Iris pigment epithelial cell (primary cell): ENCODE measurements around the gene GRK5.

Experiments
- DNase-seq: peaks from one replicate; pipeline ENCODE4 v3.0.0-alpha.2; 2011; ENCODE audit warnings: low read depth

GRK5 gene

DNA sequence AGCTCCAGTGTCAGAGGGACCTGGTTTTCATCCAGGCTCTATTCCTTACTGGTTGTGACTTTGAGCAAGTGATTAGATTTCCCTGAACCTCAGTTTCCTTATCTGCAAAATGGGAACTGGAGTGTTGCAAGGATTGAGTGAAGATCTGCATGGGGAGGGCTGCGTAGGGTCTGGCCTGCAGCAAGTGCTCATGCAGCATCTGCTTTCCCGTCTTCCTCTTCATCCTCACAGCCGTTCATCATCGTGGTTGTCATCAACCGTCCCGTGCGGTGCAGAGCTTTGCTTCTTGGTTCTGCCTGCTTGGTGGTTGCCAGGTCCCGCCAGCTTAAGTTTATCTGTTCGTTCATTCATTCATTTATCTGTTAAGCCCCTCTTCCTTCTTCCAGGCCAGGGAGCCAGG is 135.0 kb downstream of the GRK5 start:
- DNase-seq: no peak

DNA sequence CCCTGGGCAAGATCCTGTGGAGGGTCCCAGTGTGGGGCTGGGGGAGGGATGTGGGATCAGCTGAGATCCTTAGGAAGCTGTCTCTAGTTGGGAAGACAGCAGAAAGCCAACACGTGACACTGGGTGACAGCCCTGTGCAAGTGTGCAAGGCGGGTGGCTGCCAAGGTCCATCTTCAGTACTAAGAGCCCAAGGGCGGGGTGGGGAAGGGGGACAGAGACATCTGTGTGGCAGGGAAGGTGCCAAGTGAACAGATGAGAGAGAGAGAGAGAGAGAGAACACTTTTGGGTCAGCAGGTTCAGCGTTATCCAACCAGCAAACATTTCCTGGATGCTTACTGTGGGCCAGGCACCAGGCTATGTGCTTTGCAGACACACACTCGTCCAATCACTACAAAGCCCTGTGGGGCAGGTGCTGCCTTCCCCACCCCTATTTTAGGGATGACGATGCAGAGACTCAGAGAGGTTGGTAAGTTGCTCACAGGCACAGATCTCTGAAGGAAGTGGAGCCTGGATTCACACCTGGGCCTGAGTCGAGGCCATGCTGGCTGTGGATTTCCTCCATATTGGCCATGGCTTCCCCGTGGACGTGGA is 135.7 kb downstream of the GRK5 start:
- DNase-seq: no peak

DNA sequence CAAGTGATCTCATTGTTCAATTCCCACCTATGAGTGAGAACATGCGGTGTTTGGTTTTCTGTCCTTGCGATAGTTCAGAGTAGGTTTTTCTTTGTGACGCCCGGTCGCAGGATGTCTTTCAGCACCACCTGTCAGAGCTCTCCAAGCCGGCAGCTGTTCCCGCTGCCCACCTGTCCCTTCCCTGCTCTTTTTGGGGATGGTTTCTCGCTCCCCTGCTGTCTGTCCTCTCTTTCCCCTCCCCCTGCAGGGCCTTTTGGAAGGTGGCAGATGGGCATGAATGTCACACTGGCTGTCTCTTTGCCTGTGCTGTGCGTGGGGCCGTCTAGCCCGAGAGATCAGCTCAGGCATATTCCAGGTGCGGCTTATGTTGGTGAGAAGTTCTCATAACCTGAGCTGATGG is 137.0 kb downstream of the GRK5 start:
- DNase-seq: no peak

DNA sequence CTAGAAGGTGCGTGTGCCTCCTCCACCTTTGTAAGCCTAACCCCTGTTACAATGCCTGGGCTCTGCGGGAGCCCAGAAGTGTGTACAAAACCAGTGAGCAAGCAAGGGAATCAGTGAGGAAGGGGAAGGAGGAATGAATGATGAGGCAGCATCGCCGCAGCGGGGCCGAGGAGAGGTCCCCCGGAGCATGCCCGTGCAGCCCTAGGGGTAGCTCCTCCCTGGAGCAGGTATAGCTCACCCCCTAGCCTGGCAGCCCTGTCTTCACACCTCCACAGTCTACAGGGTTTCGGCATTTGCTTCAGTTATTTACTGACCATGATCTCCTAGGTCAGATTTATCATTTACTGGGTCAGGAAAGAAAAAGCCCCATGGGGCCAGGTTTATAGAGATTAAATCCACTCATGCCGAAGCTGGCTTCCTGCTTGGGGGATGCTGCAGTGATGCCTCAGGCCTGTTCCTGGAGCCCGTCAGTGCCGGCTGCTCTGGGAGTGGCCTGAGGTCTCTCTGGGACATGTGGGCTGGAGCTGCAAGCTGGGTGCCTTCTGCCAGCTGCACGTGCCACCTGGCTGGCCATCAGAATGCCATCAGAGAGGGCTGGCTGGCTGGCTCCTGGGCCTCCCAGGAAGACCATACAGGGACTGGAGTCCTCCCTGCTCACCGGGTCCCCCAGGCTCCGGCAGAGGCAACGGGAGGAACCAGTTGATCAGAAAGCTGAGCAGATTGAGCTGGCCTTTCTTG is 138.9 kb downstream of the GRK5 start:
- DNase-seq: no peak

DNA sequence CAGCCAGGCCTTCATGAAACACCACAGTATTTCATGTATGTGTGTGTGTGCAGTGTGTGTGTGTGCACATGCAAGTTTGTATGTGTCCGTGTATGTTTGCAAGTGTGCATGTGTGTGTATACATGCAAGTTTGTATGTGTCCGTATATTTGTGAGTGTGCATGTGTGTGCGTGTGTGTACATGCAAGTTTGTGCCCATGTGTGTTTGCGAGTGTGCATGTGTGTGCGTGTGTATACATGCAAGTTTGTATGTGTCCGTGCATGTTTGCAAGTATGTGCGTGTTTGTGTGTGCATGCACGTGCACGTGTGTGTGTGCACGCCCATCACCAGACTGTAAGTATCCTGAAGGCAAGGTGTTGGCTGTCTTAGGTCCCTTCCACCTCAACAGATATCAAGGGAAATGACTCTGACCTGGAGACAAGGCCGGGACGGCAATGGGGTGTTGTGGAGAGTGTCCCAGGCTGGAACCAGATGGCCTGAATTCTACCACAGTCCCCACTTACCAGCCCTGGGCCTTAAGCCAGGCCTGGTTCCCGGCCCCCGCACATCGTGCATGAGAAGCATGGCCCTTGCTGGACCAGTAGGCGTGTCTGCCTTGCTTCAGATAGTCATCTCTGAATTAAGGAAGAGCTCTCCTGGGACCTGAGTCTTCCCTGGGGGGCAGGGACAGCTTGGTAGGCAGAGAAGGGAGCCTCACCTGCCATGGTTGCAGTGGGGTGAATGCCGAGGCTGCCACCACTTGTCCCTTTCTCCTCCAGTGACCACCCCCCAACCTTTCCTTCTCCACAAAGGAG is 140.0 kb downstream of the GRK5 start:
- DNase-seq: no peak

DNA sequence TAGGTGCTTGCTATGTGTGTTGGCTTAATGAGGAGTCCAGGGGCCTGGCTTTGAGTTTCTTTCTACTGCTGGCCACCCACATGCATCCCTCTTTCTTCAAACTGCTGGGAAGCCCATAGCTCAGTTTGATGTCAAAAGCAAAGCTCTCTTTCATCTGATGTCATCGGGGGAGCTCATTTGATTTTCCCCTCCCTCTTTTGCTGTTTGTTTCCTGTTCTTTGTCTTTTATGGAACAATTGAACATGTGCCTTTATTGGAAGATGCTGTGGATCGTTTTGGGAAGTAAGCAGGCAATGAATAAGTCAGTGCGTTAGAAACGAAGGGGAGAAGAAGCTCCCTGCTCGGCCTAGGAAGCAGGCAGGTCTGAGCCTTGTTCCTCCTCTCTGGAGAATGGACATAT is 140.7 kb downstream of the GRK5 start:
- no peak for DNase-seq

DNA sequence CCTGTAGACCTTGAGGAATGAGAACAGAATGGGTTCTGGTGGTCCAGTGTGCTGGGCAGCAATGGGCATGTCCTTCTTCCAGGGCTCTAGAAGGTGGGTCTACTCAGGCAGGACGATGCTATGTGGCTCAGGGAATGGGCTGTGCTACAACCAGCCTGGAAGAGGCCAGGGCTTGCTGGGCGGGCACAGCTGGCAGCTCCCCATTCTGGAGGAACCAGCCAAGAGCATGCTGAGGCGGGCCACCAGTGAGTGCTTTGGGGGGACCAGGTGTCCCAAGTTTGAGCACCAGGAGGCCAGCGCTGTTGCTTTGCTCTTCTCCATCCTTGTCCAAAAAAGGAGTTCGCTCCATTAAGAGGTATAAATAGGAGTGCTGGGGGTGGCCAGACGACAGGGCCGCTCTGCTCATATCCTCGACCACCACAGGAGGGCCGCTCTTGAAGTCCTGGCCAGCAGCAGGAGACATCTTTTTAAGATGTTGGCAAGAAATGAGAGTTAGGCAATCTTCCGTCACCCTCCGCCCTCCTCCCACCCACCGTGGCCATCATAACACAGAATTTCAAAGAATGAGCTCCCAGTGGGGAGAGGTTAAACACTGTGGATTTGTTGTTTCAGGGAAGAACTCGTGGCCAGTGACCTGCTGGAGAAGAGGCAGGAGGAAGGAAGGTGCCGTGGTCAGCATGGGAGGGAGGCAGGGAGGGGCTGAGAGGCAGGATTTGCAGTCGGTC is 141.3 kb downstream of the GRK5 start:
- DNase-seq: peak; percentile 80

DNA sequence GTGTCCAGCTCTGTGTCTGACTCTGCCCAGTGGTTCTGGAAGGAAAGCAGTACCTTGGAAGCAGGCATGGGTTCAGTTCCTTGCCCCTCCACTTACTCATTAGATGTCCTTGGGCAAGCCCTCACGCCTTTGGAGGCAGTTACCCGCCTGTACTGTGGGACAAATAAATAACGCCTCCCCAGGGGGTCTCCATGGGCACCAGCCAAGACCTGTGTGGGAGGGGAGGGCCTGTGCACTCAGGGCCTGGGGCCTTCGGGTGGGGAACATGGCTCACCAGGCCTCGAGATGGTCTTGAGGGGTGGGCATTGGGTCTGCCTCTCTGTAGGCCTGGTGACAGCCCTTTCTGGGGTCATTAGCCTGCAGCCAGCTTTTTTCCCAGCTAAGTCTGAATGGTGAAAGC is 142.0 kb downstream of the GRK5 start:
- no peak for DNase-seq

DNA sequence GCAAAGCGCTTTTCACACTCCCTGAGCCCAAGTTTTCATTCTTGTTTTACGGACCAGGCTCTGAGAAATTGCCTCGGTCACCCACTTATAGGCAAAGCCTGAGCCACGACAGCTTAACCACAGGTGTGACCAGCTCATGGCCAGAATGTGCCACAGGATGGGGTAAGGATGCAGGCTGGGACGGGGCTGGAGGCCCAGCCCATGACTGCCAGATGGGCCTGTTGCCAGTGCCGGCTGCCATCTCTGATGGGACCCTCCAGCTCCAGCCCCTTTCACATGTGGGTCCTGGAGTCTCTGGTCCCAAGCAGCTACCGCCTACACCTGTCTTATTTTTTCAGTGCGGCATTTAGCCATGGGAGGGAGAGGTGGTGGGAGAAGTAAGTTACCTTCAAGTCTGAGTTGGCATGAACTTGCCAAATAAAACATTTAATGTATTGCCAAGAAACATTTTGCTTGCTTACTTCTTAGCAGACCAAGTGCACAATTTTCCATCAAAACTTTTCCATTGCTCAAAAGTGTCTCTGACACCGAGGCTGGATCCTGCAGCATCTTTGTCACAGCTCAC is 142.6 kb downstream of the GRK5 start:
- DNase-seq: no peak

DNA sequence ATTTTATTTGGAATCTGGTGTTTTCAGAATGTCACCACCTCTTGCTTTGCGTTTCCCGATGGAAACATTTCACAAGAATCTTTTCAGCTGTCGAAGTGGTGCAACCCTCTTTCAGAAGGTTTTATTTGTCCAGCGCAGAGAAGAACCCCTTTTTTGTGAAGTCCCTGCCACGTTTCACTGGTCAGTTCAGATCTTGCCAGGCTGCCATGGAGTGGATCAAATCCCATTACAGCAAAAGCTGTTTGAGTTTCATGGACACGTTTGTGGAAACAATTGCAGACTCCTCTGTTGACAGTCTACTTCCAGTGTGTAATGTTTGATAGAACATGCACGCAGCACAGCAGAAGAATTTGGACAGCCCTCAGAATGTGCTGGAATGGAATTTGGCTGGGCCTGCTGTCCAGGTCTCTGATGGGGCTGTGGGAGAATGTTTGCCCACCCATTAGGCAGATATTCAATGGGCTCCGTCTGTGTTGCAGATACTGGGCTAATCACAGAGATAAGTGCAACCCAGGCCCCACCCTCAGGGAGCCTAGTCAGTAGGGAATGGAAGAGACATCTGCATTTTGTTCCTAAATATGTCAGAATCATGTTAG is 143.2 kb downstream of the GRK5 start:
- DNase-seq: peak; percentile 42

DNA sequence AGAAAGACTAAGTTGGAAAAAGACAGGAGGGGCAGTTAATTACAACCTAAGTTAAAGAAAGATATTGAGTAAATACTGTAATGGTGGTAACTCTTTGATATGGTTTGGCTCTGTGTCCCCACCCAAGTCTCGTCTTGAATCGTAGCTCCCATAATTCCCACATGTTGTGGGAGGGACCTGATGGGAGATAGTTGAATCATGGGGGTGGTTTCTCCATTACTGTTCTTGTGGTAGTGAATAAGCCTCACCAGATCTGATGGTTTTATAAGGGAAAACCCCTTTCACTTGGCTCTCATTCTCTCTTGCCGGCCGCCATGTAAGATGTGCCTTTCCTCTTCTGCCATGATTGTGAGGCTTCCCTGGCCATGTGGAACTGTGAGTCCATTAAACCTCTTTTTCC is 143.8 kb downstream of the GRK5 start:
- no peak for DNase-seq

DNA sequence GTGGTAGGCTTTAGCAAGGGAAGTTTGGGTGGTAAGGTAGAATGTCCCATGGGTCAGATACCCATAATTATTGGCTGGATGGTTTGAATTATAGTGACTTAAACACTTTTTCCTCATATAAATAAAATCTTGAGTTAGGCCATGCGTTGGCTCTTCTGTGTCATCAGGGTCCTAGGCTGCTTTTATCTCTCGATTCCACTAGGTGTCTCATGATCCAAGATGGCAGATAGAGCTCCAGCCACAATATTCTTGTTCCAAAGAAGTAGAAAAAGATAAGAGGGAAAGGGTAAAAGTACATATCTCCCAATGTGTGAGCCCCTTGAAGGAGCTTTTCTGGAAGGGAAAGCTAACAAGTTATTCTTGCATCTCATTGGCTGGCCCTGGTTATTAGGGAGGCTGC is 144.7 kb downstream of the GRK5 start:
- DNase-seq: no peak

DNA sequence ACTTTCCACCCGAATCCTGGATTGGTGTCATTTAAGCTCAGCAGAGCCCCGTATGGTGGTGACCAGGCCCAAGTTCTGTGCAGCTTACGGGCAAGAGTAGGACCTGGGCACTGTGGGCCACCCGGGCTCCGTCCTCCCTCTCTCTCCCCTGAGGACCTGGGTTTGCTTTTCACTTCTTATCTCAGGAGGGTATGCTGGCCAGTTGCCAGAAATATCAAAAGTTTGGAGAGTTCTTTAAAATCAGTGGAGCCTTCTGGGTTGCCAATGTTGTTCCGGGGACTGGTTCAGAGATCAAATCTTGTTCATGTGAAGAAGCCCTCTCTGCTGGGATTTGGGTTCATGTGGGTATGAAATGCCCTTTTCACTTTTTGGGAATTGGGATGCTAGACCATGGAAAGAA is 145.4 kb downstream of the GRK5 start:
- no peak for DNase-seq

DNA sequence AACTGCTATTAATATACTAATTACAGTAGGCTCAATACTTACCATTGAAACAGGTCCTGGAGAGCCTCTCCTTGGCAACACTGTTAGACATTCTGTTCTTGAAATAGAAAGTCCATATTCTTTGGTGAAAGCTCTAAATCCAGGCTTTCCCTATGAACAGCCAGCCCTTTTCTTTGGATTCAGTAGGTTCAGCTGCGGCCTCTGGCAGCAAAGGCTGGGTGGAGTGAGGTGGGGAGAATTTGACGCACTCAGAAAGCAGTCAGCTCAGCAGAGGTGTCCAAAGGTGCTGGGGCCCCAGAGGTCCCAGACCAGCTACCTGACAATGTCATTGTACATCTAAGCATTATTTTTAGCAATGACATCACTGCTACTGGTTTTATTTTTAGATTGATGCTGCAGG is 146.1 kb downstream of the GRK5 start:
- no peak for DNase-seq

DNA sequence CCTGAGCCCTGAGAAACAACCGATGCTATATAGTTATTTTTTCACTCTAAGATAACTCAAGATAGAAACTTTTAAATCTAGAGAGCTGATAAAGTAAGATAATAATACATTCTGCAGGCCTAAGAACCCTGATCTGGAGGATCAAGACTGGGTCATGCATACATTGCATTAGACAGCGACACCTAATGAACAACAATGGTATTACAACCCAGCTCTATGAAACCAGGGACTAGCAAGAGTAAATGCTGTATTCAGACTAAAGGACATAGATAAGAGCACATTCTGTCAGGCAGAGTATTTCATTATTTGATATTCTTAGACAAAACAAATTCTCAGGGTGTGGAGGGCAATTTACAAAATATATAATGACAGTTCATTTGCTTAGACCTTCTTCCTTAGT is 148.6 kb downstream of the GRK5 start:
- no peak for DNase-seq

DNA sequence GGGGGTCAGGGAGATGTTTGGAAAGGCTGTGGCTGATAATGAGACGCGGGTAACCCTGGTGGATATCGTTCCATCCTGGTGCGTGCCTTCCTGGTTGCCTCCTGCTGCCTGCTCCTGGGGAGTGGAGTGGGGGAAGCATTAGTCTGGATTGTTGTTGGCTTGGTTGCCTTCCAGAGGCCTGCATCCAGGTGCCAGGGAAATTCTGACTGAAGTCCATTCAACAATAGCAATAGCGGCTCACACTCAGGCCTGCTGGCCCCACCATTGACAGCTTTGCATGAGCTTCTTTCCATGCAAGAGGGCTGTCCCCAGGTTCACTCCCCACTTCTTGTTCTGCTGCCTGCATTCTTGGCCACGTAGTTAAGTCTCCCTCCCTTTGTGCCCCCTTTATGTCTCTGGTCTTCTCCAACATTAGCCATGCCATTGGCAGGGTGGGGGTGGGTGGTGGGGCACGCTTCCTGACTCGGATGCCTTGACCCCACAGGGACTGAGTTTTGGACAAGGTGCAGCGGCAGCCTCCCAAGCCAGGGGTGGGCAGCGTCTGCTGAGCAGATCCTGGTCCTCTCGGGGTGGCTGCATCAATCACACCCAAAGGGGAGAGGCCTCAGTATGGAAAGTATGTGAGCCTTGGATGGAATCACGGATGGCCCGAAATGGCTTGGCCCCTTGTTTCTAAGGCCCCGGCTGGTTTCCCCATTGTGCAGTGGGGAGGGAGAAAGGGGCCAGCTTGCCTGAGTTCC is 150.2 kb downstream of the GRK5 start:
- no peak for DNase-seq

DNA sequence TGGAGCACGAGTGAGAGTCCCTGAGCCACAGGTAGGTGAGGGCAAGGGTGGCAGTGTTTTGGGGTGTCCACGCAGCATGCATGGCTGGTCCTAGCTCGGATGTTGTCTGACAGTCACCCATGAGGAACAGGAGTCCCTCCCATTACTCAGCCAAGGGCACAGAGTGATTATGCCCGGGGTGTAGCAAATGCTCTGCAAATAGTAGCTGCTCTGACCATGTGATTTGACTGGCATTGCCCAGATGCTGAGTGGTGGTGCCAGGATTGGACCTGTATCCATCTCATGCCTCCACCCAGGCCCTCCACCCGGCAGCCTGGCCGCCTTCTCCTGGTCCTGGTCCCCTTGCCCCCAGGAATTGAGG is 150.8 kb downstream of the GRK5 start:
- no peak for DNase-seq

DNA sequence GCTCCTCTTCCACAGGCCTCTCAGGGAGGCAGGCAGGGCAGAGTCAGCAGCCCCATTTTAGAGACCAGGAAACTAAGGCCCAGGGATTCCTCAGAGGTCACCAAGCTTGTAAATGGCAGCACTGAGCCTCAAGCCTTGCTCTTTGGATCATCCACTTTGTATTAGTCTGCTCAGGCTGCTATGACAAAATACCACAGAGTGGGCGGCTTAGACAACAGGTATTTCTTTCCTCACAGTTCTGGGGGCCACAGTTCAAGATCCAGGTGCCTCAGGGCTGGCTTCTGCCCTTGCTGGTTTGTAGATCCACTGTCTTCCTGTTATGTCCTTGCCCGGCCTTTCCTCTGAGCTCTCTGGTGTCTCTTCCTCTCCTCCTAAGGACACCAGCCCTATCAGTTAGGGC is 151.2 kb downstream of the GRK5 start:
- no peak for DNase-seq

DNA sequence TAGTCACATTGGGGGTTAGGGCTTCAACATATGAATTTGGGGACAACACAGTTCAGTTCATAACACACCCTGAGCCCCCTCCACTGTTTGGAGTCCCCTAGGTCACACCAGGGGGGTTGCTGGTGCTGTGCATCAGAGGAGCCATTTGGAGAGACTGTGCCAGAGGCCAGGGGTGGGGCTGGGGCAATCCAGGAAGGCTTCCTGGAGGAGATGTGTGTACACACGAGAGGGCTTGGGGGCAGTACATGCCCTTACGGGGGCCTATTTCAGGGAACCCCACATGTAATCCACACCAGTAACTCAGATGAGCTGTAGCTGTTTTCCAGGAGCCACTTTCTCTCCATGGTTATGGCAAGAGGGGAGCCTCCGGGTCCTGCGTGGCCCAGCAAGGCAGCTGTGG is 151.7 kb downstream of the GRK5 start:
- no peak for DNase-seq

DNA sequence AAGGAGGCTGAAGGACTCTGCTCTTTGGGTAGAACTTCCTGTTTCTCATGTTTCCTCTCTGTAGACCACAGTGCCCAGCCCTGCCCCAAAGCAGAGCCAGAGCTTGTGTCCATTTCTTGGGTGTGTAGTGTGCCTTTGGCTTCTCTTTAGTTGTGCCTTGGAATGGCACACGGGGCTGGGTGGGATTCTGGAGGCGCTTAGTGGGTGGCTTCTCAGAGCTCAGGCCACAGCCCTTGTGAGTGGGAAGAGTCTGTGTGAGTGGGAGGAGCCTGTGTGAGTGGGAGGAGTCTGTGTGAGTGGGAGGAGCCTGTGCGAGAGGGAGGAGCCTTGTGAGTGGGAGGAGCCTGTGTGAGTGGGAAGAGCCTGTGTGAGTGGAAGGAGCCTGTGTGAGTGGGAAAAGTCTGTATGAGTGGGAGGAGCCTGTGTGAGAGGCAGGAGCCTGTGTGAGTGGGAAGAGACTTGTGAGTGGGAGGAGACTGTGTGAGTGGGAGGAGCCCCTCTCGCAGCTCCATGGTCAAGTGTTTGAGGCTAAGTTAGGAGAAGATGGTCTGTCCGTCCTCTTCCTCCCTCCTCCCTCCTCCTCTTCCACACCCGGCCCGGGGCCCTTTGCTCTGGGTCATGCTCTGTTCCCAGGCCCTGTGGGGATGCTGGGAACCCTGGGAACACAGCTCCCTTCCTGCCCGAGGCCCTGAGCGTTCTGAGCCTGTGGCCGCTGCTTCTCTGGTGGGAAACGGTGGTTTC is 153.0 kb downstream of the GRK5 start:
- DNase-seq: peak; percentile 20

DNA sequence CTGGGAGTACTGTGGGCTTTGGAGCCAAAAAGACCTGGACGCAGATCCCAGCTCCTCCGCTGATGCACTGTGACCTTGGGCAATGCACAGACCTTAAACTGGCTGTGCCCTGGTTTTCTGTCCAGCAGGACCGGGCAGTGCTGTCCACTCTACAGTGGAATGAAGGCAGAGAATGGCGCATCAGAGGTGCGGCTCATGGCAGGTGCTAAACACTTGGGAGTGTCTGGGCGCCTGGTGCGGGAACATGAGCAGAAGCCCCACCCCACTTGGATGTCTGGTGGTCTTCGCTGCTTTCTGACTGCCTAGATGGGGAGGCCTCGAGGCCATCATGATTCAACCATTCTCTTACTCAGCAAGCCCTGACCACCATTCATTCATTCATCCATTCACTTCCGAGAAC is 153.7 kb downstream of the GRK5 start:
- no peak for DNase-seq
